ENCODE results near the gene SEMA4D. TPM values are rescaled to one million over a fixed set of nuclear protein-coding genes. Genes with fewer than 3 reads are reported as not detected.
A peak's percentile ranks its signal among the peaks of the same experiment; 100 is the strongest.

SEMA4D gene
- total RNA-seq (ENCODE audit: insufficient read depth, low replicate concordance), result 28.2 TPM

- DNase-seq (ENCODE audit: low spot score), result peak; percentile 80
These were observed at the start of gene SEMA4D for GRCh38 chr9:89497978-89498851. Gene SEMA4D, minus strand, starts transcription at chr9:89498113. Its CDS starts 92,657 bp downstream, at chr9:89405456.

- no peak for DNase-seq (ENCODE audit: low spot score)
These were observed 49.1 kb upstream of the SEMA4D start for GRCh38 chr9:89547000-89547399.

GRCh38 chr9:89544279-89544661 lies 46.4 kb upstream of the SEMA4D start:
- no peak for DNase-seq (ENCODE audit: low spot score)

- DNase-seq (ENCODE audit: low spot score), result no peak
These were observed 45.8 kb upstream of the SEMA4D start for GRCh38 chr9:89543621-89544278.

GRCh38 chr9:89543111-89543510 lies 45.2 kb upstream of the SEMA4D start:
- DNase-seq (ENCODE audit: low spot score), result no peak

- DNase-seq (ENCODE audit: low spot score), result no peak
These were observed 44.6 kb upstream of the SEMA4D start for GRCh38 chr9:89542401-89543021.

GRCh38 chr9:89541798-89542197 lies 43.9 kb upstream of the SEMA4D start:
- DNase-seq (ENCODE audit: low spot score), result no peak

GRCh38 chr9:89539374-89539773 lies 41.5 kb upstream of the SEMA4D start:
- no peak for DNase-seq (ENCODE audit: low spot score)

- no peak for DNase-seq (ENCODE audit: low spot score)
These were observed 41.0 kb upstream of the SEMA4D start for GRCh38 chr9:89538871-89539270.

- no peak for DNase-seq (ENCODE audit: low spot score)
These were observed 39.3 kb upstream of the SEMA4D start for GRCh38 chr9:89537166-89537565.

- no peak for DNase-seq (ENCODE audit: low spot score)
These were observed 38.7 kb upstream of the SEMA4D start for GRCh38 chr9:89536600-89536999.

- no peak for DNase-seq (ENCODE audit: low spot score)
These were observed 38.2 kb upstream of the SEMA4D start for GRCh38 chr9:89536145-89536574.

- DNase-seq (ENCODE audit: low spot score), result no peak
These were observed 37.5 kb upstream of the SEMA4D start for GRCh38 chr9:89535461-89535860.

- no peak for DNase-seq (ENCODE audit: low spot score)
These were observed 36.8 kb upstream of the SEMA4D start for GRCh38 chr9:89534515-89535287.

GRCh38 chr9:89533411-89534095 lies 35.6 kb upstream of the SEMA4D start:
- no peak for DNase-seq (ENCODE audit: low spot score)

- DNase-seq (ENCODE audit: low spot score), result no peak
These were observed 35.0 kb upstream of the SEMA4D start for GRCh38 chr9:89532944-89533343.

GRCh38 chr9:89532478-89532877 lies 34.6 kb upstream of the SEMA4D start:
- DNase-seq (ENCODE audit: low spot score), result no peak

GRCh38 chr9:89531766-89532165 lies 33.9 kb upstream of the SEMA4D start:
- no peak for DNase-seq (ENCODE audit: low spot score)

GRCh38 chr9:89530726-89531125 lies 32.8 kb upstream of the SEMA4D start:
- DNase-seq (ENCODE audit: low spot score), result no peak

GRCh38 chr9:89529243-89530035 lies 31.5 kb upstream of the SEMA4D start:
- no peak for DNase-seq (ENCODE audit: low spot score)

Measured in umbilical cord (tissue), 2 donors.